Measurements from ENCODE around the gene THTPA.

Gene THTPA

GRCh38 chr14:23577710-23578392 is 21.8 kb downstream of the THTPA start:
- H3K4me3 ChIP-seq (ENCODE audit: low read depth, low read length): no peak overlapping the region
- TF ChIP-seq CTCF (IDR thresholded peaks at IDR 0.05; ENCODE audit: low read depth, low read length): no peak

- TF ChIP-seq CTCF (IDR thresholded peaks at IDR 0.05; ENCODE audit: low read depth, low read length): no peak
- no peak within 1 kb of the TSS for H3K4me3 ChIP-seq (ENCODE audit: low read depth, low read length)
Measured at GRCh38 chr14:23578560-23579310, 22.7 kb downstream of the THTPA start, which contains the start of gene JPH4. TSS of gene JPH4 (minus strand) at chr14:23578790. CDS start at chr14:23577453, 1,337 bp downstream.

DNA sequence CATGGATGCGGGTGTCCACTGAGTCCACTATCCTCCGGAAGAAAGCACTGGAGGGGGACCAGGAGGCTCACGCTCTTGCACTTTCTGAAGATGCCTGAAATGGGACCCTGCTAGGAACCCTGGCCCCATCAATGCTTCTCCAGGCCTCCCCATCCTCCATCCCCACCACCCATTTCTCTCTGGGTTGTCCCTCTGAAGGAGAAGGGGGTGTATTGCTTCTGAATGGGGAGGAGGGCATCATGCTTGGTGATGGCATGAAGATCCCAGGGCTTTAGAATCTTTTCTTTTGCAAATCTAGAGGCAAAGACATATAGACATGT is 23.2 kb downstream of the THTPA start:
- TF ChIP-seq CTCF (IDR thresholded peaks at IDR 0.05; ENCODE audit: low read depth, low read length): no peak
- no peak overlapping the region for H3K4me3 ChIP-seq (ENCODE audit: low read depth, low read length)

DNA sequence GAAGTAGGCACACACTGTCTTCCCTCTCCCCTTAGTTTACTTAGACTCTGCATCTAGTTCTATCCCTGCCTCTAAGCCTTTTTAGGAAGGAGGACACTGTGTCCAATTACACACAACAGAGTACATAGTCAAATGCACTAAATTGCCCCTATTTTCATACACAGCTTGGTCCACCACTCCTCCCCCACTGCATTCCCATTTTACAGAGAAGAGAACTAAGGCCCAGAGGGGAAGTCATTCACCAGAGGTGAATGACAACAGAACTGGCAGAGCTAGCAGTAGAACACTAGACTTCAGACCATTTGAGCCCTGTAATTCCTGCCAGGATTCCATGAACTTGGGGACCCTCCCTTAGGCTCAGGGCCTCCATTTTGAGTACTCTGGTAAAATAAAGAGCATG is 23.7 kb downstream of the THTPA start:
- H3K4me3 ChIP-seq (ENCODE audit: low read depth, low read length): no peak overlapping the region
- no peak for TF ChIP-seq CTCF (IDR thresholded peaks at IDR 0.05; ENCODE audit: low read depth, low read length)

- no peak overlapping the region for H3K4me3 ChIP-seq (ENCODE audit: low read depth, low read length)
- no peak for TF ChIP-seq CTCF (IDR thresholded peaks at IDR 0.05; ENCODE audit: low read depth, low read length)
Measured at GRCh38 chr14:23580152-23580926, 24.3 kb downstream of the THTPA start.

- TF ChIP-seq CTCF (IDR thresholded peaks at IDR 0.05; ENCODE audit: low read depth, low read length): no peak
Measured at GRCh38 chr14:23580948-23581281, 24.8 kb downstream of the THTPA start.

More at GRCh38 chr14:23580948-23581281, 24.8 kb downstream of the THTPA start:
- no peak overlapping the region for H3K4me3 ChIP-seq (ENCODE audit: low read depth, low read length)
